ENCODE measurements around the gene OPHN1. TPM values are rescaled to one million over a fixed set of nuclear protein-coding genes. Genes with fewer than 3 reads are reported as not detected.
A peak's percentile ranks its signal among the peaks of the same experiment; 100 is the strongest.

The OPHN1 gene
- total RNA-seq, 6 donors from 2014 or later: 10.0 to 40.9 (median 10.8) TPM

DNA sequence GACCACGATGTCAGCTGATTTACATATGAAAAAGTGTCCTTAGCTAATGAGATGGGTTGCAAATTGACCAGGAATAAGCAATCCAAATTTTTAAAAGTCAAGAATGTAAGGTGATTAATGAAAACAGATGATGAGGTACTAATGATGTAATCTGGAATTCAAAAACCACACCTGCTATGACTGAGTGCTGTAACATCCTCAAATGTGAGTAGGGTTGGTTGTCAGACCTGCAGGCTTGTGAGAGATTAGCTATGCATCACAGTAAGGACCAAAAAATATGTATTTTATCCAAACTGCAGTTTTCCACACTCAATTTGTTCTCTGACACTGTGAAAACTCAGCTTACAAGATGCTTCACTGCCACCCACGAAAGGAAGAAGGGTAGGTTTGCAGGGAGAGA, 242.5 kb downstream of the OPHN1 start:
- ATAC-seq (ENCODE audit: low FRiP score in 2 of 2) (no peak), DNase-seq (no peak)
- no peaks in the 10 kb centered on the region for H3K4me1 ChIP-seq
- no peaks in the 10 kb centered on the region for H3K9me3 ChIP-seq
- H3K4me3 ChIP-seq: no peak overlapping the region
- H3K27ac ChIP-seq: no peak overlapping the region
- WGBS, 2 donors: 61 to 91% methylated on average over 2 of the region's 2 CpGs
- H3K27me3 ChIP-seq: no peaks in the 10 kb centered on the region
- TF ChIP-seq, protein P1, sequence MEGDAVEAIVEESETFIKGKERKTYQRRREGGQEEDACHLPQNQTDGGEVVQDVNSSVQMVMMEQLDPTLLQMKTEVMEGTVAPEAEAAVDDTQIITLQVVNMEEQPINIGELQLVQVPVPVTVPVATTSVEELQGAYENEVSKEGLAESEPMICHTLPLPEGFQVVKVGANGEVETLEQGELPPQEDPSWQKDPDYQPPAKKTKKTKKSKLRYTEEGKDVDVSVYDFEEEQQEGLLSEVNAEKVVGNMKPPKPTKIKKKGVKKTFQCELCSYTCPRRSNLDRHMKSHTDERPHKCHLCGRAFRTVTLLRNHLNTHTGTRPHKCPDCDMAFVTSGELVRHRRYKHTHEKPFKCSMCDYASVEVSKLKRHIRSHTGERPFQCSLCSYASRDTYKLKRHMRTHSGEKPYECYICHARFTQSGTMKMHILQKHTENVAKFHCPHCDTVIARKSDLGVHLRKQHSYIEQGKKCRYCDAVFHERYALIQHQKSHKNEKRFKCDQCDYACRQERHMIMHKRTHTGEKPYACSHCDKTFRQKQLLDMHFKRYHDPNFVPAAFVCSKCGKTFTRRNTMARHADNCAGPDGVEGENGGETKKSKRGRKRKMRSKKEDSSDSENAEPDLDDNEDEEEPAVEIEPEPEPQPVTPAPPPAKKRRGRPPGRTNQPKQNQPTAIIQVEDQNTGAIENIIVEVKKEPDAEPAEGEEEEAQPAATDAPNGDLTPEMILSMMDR (IDR thresholded peaks at IDR 0.05): no peak
- TF ChIP-seq POLR2AphosphoS5 (IDR thresholded peaks at IDR 0.05) (no peak), EP300 (IDR thresholded peaks at IDR 0.05) (no peak), POLR2A (IDR thresholded peaks at IDR 0.05) (no peak)
- H3K36me3 ChIP-seq: peaks cover 0 to 12% (median 0%) of the 10 kb centered on the region in 4 donors

DNA sequence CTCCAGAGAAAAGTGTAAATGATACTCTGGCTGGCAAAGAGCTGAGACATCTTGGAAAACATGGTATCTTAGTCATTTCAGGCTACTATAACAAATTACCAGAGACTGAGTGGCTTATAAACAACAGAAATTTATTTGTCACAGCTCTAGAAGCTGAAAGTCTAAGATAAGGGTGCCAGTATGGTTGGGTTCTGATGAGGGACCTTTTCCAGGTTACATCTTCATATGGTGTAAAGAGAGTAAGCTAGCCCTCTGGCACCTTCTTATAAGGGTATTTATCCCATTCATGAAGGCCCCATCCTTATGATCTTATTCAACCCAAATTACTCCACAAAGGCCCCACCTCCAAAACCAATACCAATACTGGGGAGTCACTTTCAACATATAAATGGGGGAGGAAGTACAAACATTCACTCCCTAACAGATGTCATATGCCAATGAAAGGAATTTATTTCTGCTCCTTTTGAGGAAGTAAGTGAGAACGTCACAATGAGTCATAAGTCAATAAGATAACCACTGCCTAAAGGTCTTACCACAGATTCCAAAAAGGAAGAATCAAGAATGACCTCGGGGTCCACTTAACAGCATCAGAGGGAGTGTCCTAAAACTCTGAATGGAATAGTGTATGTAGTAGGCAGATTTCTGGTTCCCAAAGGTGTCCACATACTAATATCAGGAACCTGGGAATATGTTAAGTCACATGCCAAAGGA, 246.6 kb downstream of the OPHN1 start:
- peak in 1 of 2 donors; percentile 41 for ATAC-seq (ENCODE audit: low FRiP score in 2 of 2)
- no peaks in the 10 kb centered on the region for H3K4me1 ChIP-seq

DNA sequence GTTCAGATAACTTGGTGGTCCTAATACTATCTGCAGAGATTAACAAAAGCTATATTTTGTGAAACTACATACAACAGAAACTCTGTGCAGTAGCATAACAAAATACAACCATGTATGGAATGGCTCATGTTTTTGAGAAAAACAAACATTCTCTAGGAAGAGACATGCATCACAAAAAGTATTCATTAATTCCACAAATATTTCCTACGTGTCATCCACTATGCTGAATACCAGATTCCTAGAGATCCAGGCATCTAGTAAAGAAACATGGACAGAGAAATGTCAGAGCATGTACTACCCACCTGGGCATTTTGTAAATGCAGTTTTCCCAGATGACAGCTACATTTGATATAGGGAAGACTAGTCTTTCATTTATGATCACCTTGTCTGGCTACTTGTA, 248.1 kb downstream of the OPHN1 start:
- H3K27me3 ChIP-seq: no peaks in the 10 kb centered on the region
- H3K4me1 ChIP-seq: no peaks in the 10 kb centered on the region
- H3K27ac ChIP-seq: no peak overlapping the region
- WGBS, 2 donors: 54 to 85% methylated on average over 1 of the region's 1 CpG
- no peak for TF ChIP-seq POLR2A (IDR thresholded peaks at IDR 0.05)
- DNase-seq: no peak
- no peaks in the 10 kb centered on the region for H3K36me3 ChIP-seq
- no peak overlapping the region for H3K4me3 ChIP-seq
- ATAC-seq (ENCODE audit: low FRiP score in 2 of 2): no peak
- no peaks in the 10 kb centered on the region for H3K9me3 ChIP-seq

More for the DNA sequence above, 246.6 kb downstream of the OPHN1 start:
- no peak overlapping the region for H3K4me3 ChIP-seq
- WGBS, 2 donors: 21 to 25% methylated on average over 2 of the region's 2 CpGs
- H3K27ac ChIP-seq: no peak overlapping the region
- no peaks in the 10 kb centered on the region for H3K27me3 ChIP-seq
- H3K9me3 ChIP-seq: no peaks in the 10 kb centered on the region
- no peak for TF ChIP-seq POLR2A (IDR thresholded peaks at IDR 0.05)
- no peak for TF ChIP-seq POLR2AphosphoS5 (IDR thresholded peaks at IDR 0.05)
- TF ChIP-seq, protein P1 (IDR thresholded peaks at IDR 0.05): no peak
- TF ChIP-seq EP300 (IDR thresholded peaks at IDR 0.05): no peak
- DNase-seq: no peak
- H3K36me3 ChIP-seq: peaks cover 0 to 3% (median 0%) of the 10 kb centered on the region in 4 donors

DNA sequence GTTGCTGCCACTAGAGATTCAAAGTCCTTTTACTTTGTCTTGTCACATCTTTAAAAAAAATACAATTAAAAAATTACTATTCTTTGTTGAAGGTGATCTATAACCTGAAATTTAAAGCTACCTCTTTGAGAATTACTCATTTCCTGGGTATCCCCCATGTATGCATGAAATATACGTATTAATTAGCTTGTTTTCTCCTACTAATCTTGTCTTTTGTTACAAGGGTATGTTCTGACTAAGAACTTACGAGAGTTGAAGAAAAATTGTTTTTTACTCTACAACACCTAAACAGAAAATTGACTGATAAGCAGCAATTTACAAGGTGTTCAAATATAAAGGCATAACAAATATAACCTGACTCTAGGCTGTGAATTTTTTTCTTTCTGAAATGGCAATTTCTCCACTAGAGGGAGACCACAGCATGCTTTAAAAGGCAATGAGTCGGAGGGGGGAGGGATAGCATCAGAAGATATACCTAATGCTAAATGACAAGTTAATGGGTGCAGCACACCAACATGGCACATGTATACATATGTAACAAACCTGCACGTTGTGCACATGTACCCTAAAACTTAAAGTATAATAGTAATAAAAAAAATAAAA, 249.6 kb downstream of the OPHN1 start:
- Histone ChIP-seq H3K36me3 (no peaks in the 10 kb centered on the region), H3K27me3 (no peaks in the 10 kb centered on the region), H3K27ac (no peak overlapping the region), H3K4me3 (no peak overlapping the region), H3K4me1 (no peaks in the 10 kb centered on the region), H3K9me3 (no peaks in the 10 kb centered on the region)
- no peak for ATAC-seq (ENCODE audit: low FRiP score in 2 of 2)
- TF ChIP-seq EP300 (IDR thresholded peaks at IDR 0.05): no peak
- no peak for TF ChIP-seq POLR2AphosphoS5 (IDR thresholded peaks at IDR 0.05)
- TF ChIP-seq, protein P1 (IDR thresholded peaks at IDR 0.05): peak in 3 of 6 experiments; percentile 14 to 32 (median 25)
- WGBS, 2 donors: 43 to 50% methylated on average over 4 of the region's 4 CpGs
- DNase-seq: no peak

DNA sequence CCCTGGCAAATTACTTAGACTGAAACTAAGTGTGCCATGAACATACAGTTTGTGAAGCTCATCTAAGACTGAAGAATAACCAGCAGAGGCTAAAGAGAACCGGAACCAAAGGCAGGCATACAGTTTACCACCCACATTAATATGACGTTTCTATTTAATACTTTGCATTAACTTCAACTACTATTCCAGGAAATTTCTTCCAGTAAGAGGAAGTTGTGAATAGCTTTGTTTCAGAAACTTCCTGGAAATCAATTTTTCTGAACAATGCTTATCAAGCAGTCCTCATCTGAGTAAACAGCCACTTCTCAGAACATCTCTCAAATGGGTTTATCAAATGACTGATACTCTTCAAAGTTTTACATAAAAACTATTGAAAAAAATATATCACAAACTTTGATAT, 252.7 kb downstream of the OPHN1 start:
- H3K27ac ChIP-seq: no peak overlapping the region
- peak in 1 of 2 donors; percentile 11 for TF ChIP-seq POLR2AphosphoS5 (IDR thresholded peaks at IDR 0.05)
- no peak for TF ChIP-seq POLR2A (IDR thresholded peaks at IDR 0.05)
- H3K4me1 ChIP-seq: no peaks in the 10 kb centered on the region
- no peaks in the 10 kb centered on the region for H3K36me3 ChIP-seq
- no peaks in the 10 kb centered on the region for H3K9me3 ChIP-seq
- no peak overlapping the region for H3K4me3 ChIP-seq
- H3K27me3 ChIP-seq: no peaks in the 10 kb centered on the region
- DNase-seq (no peak), ATAC-seq (ENCODE audit: low FRiP score in 2 of 2) (no peak)
- 41 to 44% methylated on average over 2 of the region's 2 CpGs for WGBS, 2 donors

All from upper lobe of left lung (tissue), 6 donors.